CD4-positive, alpha-beta T cell treated with Interleukin-6 at 100 ng/mL for 8 hours (primary cell): ENCODE results near the gene CNTNAP5.

Source experiments
- DNase-seq: peaks from one replicate; pipeline ENCODE4 v3.0.0-alpha.2; 2020; ENCODE audit warnings: mixed read lengths, low spot score

The CNTNAP5 gene

DNA sequence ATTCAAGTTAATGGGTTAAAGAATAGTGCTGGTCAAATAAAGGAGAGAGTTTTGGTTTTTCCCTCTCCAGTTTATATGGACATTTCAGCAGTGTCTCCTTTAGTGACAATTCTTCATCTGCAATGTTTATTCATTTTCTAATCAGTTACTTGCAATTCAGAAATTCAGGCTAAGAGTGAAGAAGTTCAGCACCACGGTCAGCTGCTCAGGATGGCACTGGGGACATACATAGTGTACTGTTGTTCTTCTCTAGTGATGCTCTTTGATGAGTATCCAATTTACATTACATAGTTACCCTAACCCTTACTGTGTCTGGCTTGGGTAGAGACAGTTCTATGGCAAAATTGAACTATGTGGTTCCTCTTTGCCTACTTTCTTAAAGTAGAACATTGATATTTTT lies 412.7 kb downstream of the CNTNAP5 start:
- DNase-seq: no peak

DNA sequence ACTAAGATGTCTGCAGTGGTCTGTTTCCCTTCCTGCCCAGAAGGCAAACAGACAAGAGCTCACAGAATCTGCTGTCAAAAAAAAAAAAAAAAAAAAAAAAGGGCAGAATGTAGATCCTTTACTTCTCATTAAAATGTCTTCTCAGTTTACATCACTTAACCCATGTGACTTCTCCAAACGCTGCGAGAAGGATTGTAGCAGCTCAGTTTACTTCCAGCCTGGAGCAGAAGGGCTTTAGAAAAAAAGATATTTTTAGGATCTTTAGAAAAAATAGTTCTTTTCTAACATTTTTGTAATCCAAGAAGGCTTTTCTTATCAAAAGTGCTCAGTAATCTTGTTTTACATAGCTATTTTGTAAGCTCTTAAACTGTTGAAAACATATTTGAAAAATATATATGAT lies 425.4 kb downstream of the CNTNAP5 start:
- DNase-seq: no peak

DNA sequence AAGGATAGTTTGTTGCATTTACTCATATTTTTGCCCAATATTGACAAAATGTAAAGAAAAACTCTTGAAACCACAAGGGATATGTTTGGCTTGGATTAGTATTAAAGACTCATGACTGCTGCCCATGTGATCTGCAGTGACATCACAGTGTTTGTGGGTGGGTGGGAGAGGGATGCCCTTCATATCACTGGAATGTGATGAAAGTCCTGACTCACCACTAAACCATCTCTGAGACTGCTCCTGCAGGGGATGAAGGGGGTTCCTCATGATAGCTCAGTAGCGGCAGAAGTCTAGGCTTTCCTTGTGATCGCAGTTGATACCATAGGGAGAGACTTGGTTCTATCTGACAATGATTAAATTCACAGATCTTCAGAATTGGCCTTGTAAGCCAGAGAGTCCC lies 451.2 kb downstream of the CNTNAP5 start:
- DNase-seq: no peak

DNA sequence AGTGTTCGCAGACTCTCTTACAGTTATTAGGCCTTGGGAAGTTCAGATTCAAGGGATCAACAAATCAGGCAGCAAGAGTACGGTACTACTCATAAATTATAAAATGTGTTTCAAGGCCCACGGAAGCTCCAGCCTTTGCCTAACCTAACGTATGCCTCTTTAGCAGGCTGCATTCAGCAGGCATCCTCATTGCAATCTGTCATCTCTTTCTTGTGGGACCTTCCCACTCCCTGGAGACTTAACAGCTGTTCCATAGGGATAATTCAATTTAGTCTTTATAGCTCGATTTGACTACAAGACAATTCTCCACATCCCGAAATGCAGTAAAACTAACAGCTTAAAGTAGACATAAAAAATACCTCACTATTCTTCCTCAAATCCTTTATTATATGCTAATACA lies 453.7 kb downstream of the CNTNAP5 start:
- DNase-seq: no peak

DNA sequence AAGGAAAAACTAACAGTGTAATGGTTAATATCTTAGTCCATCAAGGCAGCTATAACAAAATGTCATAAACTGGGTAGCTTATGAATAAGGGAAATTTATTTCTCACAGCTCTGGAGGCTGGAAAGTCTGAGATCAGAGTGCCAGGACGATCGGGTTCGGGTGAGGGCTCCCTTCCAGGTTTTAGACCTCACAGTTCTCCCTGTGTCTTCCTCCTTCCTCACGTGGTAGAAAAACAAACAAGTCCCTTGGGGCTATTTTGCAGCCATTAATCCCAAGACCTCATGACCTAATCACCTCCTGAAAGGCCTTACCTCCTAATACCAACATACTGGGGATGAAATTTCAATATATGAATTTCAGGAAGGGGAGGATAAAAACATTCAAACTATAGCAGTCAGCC lies 455.9 kb downstream of the CNTNAP5 start:
- no peak for DNase-seq

DNA sequence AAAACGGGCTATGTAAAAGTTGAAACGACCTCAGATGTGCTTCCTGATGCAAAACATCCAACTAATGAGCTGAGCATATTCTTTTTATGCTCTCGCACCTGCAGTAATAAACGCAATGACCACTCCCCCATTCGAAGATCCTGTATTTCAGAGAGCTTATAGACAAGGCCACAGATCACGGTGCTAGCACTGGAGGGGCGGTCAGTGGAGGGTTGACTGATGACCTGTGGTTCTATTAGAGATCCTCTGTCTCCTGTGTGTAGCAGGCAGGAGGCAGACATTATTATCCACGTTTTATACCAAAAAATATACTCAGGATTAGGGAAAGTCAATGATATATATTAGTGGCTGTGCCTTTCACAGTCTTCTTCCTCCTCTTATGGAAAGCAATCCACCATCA lies 457.0 kb downstream of the CNTNAP5 start:
- no peak for DNase-seq

DNA sequence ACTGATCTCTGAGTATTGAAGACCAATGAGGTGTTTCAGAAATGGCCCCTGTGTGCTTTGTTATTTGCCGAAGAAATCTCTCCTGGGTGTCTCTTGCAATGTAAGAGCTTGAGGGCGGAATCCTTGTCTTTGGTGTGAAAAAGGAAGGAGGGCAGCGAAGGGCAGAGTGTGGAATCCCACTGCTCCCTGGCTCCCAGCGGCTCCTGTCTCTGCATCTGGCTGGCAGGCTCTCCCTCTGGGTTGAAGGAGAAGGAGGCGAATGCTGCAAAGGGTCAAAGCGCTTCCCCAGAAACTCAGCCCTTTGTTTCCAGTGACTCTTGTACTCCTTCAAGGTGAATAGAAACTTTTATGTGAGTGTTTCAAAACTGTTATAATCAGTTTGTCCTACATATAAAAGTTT lies 457.5 kb downstream of the CNTNAP5 start:
- no peak for DNase-seq

DNA sequence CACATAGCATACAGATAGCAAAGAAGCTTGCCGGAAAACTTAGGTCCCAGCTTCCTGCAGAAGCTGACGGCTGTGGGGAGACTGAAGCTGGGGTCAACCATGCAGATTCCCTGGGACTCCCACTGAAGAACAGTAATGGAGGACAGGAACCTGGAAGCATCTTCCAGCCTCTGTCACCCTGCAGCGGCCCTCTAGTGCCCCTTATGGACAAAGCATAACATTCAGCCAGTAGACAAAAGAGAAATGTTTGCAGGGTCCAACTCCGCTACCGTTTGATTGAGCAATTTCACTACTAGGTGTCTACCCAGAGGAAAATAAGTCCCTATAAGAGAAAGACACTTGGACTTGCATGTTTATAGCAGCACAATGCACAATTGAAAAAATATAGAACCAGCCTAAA lies 460.6 kb downstream of the CNTNAP5 start:
- no peak for DNase-seq

DNA sequence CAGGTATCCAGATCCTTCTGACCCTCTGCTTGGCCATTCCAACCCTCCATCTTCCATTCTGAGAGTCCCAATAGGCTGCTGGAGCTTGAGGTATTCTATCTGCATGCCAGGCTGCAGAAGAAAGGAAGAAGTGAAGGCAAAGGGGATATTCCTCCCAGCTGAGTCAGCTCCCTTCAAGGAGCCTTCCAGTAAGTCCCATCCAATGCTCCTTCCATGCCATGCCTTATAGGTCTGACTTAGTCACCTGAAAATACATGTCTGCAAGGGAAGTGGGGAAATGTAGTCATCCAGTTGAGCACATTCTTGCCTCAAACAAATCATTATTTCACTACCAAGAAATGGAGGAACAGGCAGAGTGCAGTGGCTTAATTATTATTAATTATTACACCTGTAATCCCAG lies 464.6 kb downstream of the CNTNAP5 start:
- no peak for DNase-seq

DNA sequence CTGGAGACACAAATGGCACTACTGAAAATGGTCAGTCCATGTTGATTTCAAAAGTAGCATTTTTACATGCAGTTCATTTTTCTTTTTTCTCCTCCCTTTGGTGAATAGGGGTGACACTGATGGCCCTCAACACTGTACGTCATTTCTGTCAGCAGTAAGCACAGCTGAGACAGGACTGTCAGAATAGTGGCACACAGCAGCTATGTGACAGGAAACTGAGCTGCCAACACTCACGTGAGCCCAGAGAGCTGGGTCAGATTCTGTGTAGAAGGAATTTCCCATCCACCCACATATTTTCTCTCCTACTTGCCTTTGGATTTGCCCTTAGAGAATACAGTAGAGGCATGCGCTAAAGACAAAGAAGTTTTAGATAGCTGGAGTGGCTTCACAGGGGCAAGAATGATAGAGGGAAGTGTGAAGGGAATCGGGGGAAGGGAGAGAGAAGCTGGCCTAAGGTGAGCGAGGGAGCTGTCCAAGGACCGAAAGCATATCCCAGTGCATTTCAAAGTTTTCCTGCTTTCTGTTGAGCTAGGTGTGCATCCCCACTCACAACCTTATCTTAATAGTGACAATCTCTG lies 476.6 kb downstream of the CNTNAP5 start:
- no peak for DNase-seq

DNA sequence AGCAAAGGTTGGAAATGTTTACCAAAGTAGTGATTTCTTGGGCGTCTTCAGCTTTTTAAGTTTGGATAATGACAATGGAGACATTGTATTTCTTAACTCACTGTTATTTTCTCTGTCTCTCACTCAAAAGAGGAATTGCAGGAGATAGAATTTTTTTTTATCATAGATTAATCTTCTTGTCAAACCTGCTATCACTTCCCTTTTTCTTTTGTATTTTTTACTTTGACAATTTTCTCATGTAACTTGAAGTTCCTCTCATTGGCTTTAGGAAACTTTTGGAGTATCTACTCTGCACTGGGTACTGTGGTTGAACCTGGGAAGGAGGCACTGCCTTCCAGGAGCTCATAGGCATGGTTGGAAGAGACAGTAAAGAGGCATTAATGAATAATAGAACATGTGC lies 489.1 kb downstream of the CNTNAP5 start:
- no peak for DNase-seq

DNA sequence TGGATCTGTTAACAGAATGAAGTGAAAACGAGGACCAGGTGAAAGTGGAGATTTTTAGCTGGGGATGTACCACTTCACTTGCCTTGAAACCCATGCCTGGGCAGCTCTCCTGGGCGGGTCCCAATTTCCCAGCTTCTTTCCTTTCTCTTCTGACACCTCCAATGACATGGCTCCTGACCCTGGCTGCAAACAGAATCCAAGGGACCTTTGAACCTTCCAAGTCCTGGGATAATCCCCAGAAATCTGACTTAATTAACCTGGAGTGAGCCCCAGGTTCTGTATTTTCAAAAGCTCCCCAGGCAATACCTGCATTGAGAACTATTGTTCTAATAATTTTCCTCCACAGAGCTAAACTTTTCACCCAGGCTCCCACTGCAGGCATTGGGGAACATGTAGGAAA lies 495.9 kb downstream of the CNTNAP5 start:
- no peak for DNase-seq

DNA sequence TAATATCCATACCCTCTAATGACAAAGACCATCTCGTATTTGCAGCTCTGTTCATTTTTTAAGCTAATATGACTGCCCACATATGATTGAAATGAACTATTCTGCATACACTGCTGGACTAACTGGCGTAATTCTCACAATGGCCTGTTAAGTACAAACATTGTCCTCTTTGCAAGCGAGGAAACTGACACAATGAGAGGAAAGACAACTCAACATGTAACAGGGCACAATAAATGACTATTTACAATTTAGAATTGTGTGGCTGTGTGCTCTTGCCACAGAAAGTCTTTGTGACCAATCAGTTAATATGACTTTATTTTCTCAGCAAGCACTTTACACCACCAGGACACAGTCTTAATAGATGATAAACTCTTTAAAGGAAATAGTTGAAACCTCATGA lies 498.0 kb downstream of the CNTNAP5 start:
- DNase-seq: no peak

DNA sequence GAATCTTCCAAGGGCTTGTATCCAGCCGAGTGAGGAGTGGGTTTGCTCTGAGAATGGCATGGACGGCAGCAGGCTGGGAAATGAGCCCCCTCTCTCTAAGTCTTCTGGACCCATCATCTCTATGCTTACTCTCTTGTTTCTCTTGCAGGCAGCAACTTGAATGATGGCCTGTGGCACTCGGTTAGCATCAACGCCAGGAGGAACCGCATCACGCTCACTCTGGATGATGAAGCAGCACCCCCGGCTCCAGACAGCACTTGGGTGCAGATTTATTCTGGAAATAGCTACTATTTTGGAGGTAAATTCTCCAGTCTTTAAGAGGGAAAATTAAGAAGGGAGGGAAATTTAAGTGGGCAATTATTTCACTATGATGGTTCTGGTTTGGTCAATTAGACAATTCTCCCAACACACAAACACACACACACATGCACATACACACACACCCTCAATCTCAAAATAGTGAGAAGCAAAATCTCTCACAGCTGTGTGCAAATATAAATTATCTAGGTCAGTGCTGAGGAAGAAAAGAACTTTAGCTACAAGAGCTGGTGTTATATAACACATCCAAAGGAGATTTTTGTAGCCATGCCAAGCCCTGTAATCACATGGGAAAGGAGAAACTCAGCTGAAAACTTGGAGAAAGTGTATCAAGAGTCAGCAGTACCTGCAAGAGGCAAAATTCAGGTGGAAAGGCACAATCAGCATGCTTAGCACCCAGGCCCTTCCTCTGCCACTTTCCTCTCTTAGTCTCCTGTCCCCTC lies 499.2 kb downstream of the CNTNAP5 start:
- DNase-seq: no peak

DNA sequence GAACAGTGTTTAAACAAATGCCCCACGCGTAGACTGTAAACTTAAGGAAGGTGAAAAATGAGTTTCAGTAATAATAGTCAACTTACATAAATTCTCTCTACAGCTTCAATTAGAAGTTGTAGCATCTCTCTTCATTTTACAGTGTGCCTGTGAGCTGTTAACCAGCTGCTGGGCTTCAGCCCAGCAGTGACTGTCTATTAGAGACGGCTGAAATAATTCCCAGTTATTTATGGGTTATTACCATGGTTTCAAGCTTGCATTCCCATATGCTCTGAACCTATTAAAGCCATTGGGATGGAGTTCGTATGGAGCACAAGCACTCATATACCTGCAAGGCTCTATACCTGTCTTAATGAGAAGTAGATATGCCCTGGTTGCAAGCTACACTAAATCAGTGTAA lies 501.1 kb downstream of the CNTNAP5 start:
- no peak for DNase-seq

DNA sequence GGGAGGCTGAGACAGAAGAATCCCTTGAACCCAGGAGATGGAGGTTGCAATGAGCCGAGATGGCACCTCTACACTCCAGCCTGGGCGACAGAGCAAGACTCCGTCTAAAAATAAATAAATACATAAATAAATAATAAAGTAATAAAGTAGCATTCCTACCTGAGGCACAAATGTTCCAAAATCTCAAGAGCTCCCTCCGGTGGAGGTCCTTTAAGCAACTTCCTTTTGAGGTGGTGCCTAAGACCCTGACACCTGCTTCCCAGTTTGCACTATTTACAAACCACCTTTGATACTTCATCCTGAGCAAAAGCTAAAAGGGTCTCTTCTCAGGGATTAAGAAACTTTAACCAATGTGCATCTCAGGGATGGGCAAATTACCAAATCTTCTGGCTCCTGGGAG lies 505.1 kb downstream of the CNTNAP5 start:
- no peak for DNase-seq

DNA sequence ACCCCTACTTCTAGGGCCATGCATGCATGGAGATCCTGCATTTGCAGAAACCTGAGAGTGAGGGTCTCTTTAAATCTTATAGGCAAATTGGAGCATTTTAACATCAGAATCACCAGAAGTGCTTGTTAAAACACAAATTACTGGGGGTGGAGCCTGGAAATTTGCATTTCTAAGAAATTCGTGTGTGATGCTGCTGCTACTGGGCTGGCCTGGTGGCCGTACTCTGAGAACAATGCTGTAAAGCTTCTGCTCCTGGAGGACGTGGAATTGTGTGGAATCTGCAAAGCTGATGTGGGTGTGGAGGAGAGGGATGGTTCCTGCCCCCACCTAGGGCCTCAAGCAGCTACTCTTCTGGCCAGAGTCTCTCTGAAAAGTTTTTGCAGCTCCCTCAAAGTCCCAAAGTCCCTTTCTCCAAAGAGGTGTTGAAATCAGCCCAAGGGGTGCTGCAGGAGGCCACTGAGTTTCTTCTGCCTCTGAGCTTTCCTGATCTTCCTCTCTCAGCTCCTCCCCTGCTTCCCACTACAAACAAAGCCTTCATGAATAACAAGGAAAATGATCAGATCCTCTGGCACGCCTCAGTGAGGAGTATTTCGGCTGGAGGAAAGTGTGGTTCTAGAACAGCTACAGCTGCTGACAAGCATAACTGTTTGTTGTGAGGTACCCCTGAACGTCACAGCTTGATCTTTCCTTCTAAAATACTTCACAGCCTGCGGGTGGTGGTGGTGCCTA lies 508.3 kb downstream of the CNTNAP5 start:
- DNase-seq: no peak

DNA sequence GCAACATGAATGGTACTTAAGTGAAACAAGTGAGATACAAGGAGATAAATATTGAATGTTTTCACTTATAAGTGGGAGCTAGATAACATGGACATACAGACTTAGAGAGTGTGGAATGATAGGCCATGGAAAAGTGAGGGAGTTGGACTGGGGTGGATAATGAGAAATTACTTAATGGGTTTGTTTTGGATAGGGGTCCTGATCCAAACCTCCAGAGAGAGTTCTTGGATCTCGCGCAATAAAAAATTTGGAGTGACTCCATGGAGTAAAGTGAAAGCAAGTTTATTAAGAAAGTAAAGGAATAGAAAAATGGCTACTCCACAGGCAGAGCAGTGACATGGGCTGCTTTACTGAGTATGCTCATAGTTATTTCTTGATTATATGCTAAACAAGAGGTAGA lies 508.9 kb downstream of the CNTNAP5 start:
- no peak for DNase-seq

DNA sequence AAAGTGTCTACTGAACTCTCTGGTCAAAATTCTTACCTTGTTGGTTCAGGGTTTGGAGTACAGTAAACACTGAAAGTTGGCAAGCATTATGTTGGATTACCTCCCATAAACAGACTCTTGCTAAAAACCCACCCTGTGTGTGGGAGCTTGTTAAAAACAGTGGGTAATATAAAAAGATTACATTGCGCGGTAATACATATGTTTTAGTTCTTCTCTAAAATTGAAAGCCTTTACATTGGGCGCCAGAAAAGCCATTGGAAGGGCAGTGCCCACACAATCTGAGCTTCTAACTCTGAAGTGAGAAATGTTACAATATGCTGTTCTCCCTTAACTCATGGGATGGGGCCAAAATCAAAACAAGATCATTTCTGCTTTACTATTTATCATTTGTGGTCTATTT lies 510.7 kb downstream of the CNTNAP5 start:
- no peak for DNase-seq

DNA sequence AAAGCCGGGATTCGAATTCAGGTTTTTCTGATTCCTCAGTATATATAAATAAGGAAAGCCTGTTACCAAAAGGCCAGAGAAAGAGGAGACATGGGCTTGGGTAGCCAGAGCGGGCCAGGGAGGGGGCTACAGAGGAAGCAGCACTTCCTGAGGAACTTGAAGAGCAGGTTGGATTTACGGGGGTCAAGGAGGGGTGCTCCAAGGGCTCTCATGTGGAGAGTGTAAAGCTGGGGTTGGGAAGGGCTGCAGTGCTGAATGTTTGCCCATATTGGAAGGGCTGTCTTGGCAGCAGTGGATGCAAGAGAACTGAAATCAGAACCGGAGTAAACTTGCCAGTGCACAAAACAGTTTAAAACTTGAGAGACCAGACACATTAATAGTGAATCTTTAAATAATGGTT lies 511.5 kb downstream of the CNTNAP5 start:
- no peak for DNase-seq

DNA sequence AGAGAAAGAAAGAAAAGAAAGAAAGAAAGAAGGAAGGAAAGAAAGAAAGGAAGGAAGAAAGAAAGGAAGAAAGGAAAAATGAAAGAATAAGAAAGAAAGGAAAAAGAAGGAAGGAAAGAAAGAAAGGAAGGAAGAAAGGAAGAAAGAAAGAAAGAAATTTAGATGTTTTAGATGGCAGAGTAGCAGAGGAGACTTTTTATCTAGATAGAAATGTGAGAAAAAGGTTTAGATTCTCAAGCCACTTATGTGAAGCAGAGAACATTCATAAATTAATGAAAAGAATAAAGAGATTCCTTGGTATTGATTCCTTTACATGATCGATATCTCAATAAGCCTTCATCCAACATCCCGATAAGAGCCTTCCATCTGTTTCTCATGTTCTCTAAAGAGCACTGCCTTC lies 513.5 kb downstream of the CNTNAP5 start:
- DNase-seq: no peak

DNA sequence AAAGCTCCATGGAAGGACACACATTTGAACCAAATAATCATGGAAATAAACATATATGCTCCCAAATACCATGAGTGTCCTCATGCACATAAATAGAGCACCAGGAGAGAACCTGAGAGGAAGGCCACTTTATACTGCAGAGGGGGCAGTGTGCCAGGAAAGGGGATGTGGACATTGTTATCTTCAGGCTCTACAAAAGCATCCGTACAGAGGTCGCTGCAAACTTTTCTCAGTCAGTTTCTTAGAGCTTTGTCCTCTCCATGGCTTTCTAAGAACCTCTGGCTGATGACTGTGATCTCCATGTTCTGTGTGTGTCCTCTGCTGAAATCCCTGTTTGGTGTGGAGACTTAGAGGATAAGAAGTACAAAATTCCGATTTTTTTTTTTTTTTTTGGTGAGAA lies 515.7 kb downstream of the CNTNAP5 start:
- no peak for DNase-seq

DNA sequence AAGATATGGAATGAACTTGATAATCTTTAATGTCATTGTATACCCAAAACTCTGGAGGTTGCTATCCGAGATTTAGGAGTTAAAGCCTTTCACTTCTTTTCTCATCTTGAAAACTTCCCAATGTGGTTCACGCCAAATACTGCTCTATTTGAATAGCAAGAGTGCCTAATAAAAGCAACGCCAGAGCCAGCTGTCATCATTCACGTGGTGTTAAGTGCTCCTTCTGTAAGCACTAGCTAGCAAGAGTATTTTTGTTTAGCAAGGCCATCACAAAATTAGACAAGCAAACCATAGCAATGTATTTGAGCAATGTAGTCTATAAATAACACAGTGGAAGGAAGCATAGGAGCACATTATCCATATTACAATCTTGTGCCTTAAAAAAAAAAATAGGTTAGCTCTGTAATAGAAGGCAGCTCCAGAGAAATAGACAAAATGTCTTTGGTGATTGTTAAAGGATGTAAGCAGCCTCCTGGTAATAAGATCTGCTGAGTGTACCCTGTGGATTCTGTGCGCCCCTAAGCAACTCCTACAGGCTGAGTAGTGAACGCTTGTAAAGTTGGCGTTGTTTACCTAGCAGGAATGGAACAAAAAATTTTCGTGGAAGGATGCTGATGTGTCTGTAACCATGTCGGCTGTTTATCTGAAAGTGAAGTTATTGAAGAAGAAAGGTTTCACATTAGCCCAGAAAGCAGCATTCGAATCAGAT lies 518.0 kb downstream of the CNTNAP5 start:
- DNase-seq: no peak
